Stimulated activated CD8-positive, alpha-beta memory T cell treated with anti-CD3 and anti-CD28 coated beads, Interleukin-7, amount 100 ng/mL, for 24 hours (primary cell): ENCODE results near the gene KIAA1191.
"Not testable (repeated sequence)": the region's sequence is repeated elsewhere in the genome, so short reads cannot be mapped to it uniquely, and the experiment has no call there.

ENCODE experiments used
- DNase-seq: peaks from one replicate; pipeline ENCODE4 v3.0.0-alpha.2; 2020; ENCODE audit warnings: low read depth

Gene KIAA1191

GRCh38 chr5:176361437-176362232 lies at the start of gene KIAA1191:
KIAA1191 (minus strand) TSS chr5:176361764; CDS start chr5:176359508, 2,256 bp downstream.
- peak; percentile 79 for DNase-seq

GRCh38 chr5:176410486-176411180 lies 49.1 kb upstream of the KIAA1191 start:
- DNase-seq = no peak

GRCh38 chr5:176409765-176410164 lies 48.2 kb upstream of the KIAA1191 start:
- no peak for DNase-seq

- no peak for DNase-seq
Observed at GRCh38 chr5:176408590-176408989, 47.0 kb upstream of the KIAA1191 start.

- DNase-seq = not testable (repeated sequence)
Observed at GRCh38 chr5:176408252-176408573, 46.6 kb upstream of the KIAA1191 start.

- no peak for DNase-seq
Observed at GRCh38 chr5:176407456-176408251, 46.1 kb upstream of the KIAA1191 start.

- DNase-seq = no peak
Observed at GRCh38 chr5:176406436-176407052, 45.0 kb upstream of the KIAA1191 start.

- DNase-seq = no peak
Observed at GRCh38 chr5:176405656-176406435, 44.3 kb upstream of the KIAA1191 start.

- DNase-seq = no peak
Observed at GRCh38 chr5:176401281-176402205, 40.0 kb upstream of the KIAA1191 start.

GRCh38 chr5:176400382-176401156 lies 39.0 kb upstream of the KIAA1191 start:
- no peak for DNase-seq

GRCh38 chr5:176397736-176398420 lies 36.3 kb upstream of the KIAA1191 start:
- DNase-seq = no peak

- DNase-seq = no peak
Observed at GRCh38 chr5:176396330-176396729, 34.8 kb upstream of the KIAA1191 start.

GRCh38 chr5:176394881-176395675 lies 33.5 kb upstream of the KIAA1191 start:
- DNase-seq = no peak

- DNase-seq = no peak
Observed at GRCh38 chr5:176394096-176394495, 32.5 kb upstream of the KIAA1191 start.

GRCh38 chr5:176392526-176392925 lies 31.0 kb upstream of the KIAA1191 start:
- DNase-seq = no peak

GRCh38 chr5:176391999-176392398 lies 30.4 kb upstream of the KIAA1191 start:
- DNase-seq = no peak

- no peak for DNase-seq
Observed at GRCh38 chr5:176391479-176391878, 29.9 kb upstream of the KIAA1191 start.
